Transverse colon (tissue), 4 donors: ENCODE results near the gene TGFB2. TPM values are rescaled to one million over a fixed set of nuclear protein-coding genes. Genes with fewer than 3 reads are reported as not detected.

Experiments
- DNase-seq: peaks from one replicate; pipeline ENCODE4 v3.0.0-alpha.2; 2019
- H3K27ac ChIP-seq, 4 donors: fragments of 200-600 bp; sonication (generic); 2 replicates each; pipeline ENCODE4 v1.5.1; 2016 to 2018; ENCODE audit warnings: inconsistent platforms in 4 of 4
- H3K27me3 ChIP-seq: fragments of 200-600 bp; sonication (generic); 2 replicates; pipeline ENCODE4 v1.5.1; 2017; ENCODE audit warnings: inconsistent platforms
- H3K36me3 ChIP-seq, 4 donors: fragments of 200-600 bp; sonication (generic); 2 replicates each; pipeline ENCODE4 v1.5.1; 2017 to 2019; ENCODE audit warnings: inconsistent platforms in 4 of 4
- H3K4me1 ChIP-seq, 4 donors: fragments of 200-600 bp; sonication (generic); 2 replicates each; pipeline ENCODE4 v1.5.1; 2017 to 2020; ENCODE audit warnings: inconsistent platforms in 4 of 4
- H3K4me3 ChIP-seq, 4 donors: fragments of 200-600 bp; sonication (generic); 1 replicate in 1 of 4; 2 replicates in 3 of 4; pipeline versions ENCODE4 v1.5.1 to v1.6.1; 2017 to 2019; ENCODE audit warnings: inconsistent platforms in 4 of 4
- H3K9me3 ChIP-seq, 2 donors: fragments of 200-600 bp; sonication (generic); 2 replicates each; pipeline ENCODE4 v1.5.1; 2017 to 2019; ENCODE audit warnings: inconsistent platforms in 2 of 2
- EP300 ChIP-seq: sonication (generic); formaldehyde crosslinking; IDR thresholded peaks from one replicate; pipeline ENCODE4 v1.6.1; 2017; ENCODE audit warnings: antibody characterized with exemption, low read depth
- POLR2A ChIP-seq: fragments of 450-650 bp; IDR thresholded peaks from one replicate; pipeline ENCODE4 v1.6.1; 2016; ENCODE audit warnings: antibody characterized with exemption, mild to moderate bottlenecking, moderate library complexity
- POLR2AphosphoS5 ChIP-seq, 3 donors: sonication (generic); formaldehyde crosslinking; IDR thresholded peaks; one replicate each; pipeline ENCODE4 v1.6.1; 2016; ENCODE audit warnings: antibody characterized with exemption in 3 of 3
- WGBS, 2 donors: methylation state at CpG; one replicate each; pipeline ENCODE4 v1.1.5; 2018; ENCODE audit warnings: low coverage in 1 of 2; 5-methylcytosine and 5-hydroxymethylcytosine counted together
- in situ Hi-C, 4 donors: fragments of 200-750 bp; cut with MboI; loops; one replicate each; pipeline versions ENCODE4 v1.15.0 to v1.15.1; 2017; ENCODE audit warnings: low sequenced_read_pairs in 3 of 4, low pct_ligation_motif_present in 1 of 4, low pct_unique_long_range_greater_than_20kb in 1 of 4
- intact Hi-C: fragments of 100-400 bp; cut with DNase I; formaldehyde crosslinking; loops from one replicate; pipeline ENCODE4 v1.15.1; 2023; ENCODE audit warnings: low total_unique reads
- total RNA-seq, 4 donors: library from RNA; depleted of rRNA; stranded (reverse); fragments of >200 nt; gene quantifications; one replicate each; pipeline ENCODE4 v1.1.0, GENCODE V29; 2016
- TF ChIP-seq, protein P1 (sequence below), 5 experiments: fragments of 200-600 bp in 3 of 5; fragments of 450-650 bp in 2 of 5; sonication (generic) in 3 of 5; IDR thresholded peaks; 1 replicate in 2 of 5; 2 replicates in 3 of 5; pipeline ENCODE4 v1.5.1; 2016 to 2017; ENCODE audit warnings: antibody characterized with exemption in 5 of 5, inconsistent platforms in 3 of 5, mild to moderate bottlenecking in 2 of 5, moderate library complexity in 1 of 5

Gene TGFB2
- total RNA-seq, 4 donors from 2014 or later, result 0.41 to 2.2 (median 1.1) TPM

DNA sequence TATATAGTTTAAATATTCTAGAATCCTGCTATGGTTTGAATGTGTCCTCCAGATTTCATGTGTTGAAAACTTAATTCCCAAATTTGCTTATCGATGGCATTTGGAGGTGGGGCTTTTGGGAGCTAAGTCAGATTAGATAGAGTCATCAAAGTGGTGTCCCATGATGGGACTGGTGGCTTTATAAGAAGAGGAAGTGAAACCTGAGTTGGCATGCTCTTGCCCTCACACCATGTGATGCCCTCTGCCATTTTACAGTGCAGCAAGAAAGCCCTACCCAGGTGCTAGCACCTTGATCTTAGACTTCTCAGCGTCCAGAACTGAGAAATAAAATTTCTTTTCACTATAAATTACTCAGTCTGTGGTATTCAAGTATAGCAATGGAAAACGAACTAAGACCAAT is 111.3 kb downstream of the TGFB2 start:
- H3K4me3 ChIP-seq, result no peak overlapping the region
- no peak for DNase-seq
- H3K4me1 ChIP-seq, result peaks cover 0 to 16% (median 9%) of the 10 kb centered on the region in 4 donors
- in situ Hi-C loops (loop anchor here in 1 of 4 donors (10.0 kb wide), 1 partner anchor 58 kb away; no protein-coding TSS in a partner anchor), intact Hi-C loops (no loop called here)
- H3K36me3 ChIP-seq, result no peaks in the 10 kb centered on the region
- TF ChIP-seq POLR2AphosphoS5 (IDR thresholded peaks at IDR 0.05) (no peak), EP300 (no peak), POLR2A (no peak)
- TF ChIP-seq, protein P1, sequence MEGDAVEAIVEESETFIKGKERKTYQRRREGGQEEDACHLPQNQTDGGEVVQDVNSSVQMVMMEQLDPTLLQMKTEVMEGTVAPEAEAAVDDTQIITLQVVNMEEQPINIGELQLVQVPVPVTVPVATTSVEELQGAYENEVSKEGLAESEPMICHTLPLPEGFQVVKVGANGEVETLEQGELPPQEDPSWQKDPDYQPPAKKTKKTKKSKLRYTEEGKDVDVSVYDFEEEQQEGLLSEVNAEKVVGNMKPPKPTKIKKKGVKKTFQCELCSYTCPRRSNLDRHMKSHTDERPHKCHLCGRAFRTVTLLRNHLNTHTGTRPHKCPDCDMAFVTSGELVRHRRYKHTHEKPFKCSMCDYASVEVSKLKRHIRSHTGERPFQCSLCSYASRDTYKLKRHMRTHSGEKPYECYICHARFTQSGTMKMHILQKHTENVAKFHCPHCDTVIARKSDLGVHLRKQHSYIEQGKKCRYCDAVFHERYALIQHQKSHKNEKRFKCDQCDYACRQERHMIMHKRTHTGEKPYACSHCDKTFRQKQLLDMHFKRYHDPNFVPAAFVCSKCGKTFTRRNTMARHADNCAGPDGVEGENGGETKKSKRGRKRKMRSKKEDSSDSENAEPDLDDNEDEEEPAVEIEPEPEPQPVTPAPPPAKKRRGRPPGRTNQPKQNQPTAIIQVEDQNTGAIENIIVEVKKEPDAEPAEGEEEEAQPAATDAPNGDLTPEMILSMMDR (IDR thresholded peaks at IDR 0.05), result no peak
- no peak overlapping the region for H3K27ac ChIP-seq
- WGBS, 2 donors, result 68 to 69% methylated on average over 2 to 3 of the region's 3 CpGs
- no peaks in the 10 kb centered on the region for H3K9me3 ChIP-seq
- H3K27me3 ChIP-seq, result no peaks in the 10 kb centered on the region

DNA sequence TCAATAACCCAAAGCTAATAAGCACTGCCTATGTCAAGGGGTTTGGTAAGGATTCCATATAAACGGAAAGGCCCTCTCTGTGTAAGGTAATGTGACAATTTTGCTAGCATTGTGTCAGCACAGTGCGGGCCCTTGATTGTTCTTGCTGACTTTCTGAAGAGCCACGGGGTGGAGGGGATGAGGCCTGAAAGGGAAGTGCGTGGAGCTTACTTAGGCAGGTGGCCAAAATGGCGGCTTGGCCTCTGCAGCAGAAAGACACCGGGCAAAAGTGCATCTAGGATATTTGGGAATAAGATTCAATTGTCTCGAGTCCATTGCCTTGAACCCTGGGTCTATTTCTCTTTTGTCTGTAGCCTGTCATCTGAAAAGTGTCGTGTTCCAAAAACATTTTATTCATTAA is 114.3 kb downstream of the TGFB2 start:
- intact Hi-C loops (no loop called here), in situ Hi-C loops (loop anchor here in 1 of 4 donors (10.0 kb wide), 1 partner anchor 55 kb away; no protein-coding TSS in a partner anchor)
- DNase-seq, result no peak
- WGBS, 2 donors, result 51 to 69% methylated on average over 3 to 8 of the region's 8 CpGs
- Histone ChIP-seq H3K9me3 (no peaks in the 10 kb centered on the region), H3K27me3 (no peaks in the 10 kb centered on the region), H3K36me3 (no peaks in the 10 kb centered on the region), H3K4me3 (no peak overlapping the region), H3K27ac (peak overlapping the region in 3 of 4 donors; percentile 54 to 77 (median 56)), H3K4me1 (peaks cover 0 to 16% (median 9%) of the 10 kb centered on the region in 4 donors)
- TF ChIP-seq POLR2A (no peak), POLR2AphosphoS5 (IDR thresholded peaks at IDR 0.05) (no peak), EP300 (no peak)
- TF ChIP-seq, protein P1 (IDR thresholded peaks at IDR 0.05), result no peak

DNA sequence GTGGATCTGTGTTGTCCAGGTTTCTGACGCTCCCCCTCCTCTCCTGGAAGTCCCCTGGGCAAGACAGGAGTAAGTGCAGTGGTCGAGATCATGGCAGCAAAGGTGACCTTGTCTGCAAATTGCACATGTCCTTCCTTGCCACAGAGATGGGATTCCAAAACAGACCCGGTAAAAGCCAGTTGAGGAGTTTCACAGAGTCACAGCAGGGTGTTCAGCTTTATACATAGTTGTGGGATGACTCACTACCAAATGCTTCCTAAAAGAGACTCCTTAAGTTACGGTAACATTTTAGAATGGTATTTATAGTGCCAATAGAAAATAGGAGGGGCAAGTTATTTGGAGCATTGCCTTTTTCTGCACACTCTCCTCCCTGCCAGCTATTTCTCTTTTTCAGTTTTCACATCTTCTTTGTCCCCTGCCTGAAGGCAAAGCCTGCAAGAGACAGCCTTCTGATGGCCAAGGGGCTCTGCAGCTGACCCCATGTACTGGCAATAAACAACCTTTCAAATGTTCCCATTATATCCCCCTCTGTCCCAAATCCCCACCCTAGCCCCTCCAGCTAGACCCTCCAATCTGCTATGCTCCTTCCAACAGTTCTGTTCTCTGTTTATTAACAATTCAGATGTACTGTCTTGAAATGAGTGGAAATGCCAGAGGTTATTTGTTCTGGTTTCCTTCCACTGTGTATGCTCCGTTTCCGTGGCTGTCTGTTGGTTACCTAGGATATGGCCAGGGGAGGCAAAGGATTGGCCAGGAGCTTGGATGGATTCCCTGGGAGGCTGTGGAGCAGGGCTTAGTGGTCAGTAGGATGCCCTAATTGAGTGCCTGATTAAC is 115.0 kb downstream of the TGFB2 start:
- in situ Hi-C loops, result loop anchor here in 1 of 4 donors (10.0 kb wide), 1 partner anchor 55 kb away; no protein-coding TSS in a partner anchor
- 21 to 40% methylated on average over 1 to 6 of the region's 6 CpGs for WGBS, 2 donors
- no peak overlapping the region for H3K4me3 ChIP-seq
- intact Hi-C loops, result no loop called here
- H3K36me3 ChIP-seq, result no peaks in the 10 kb centered on the region
- H3K4me1 ChIP-seq, result peaks cover 0 to 16% (median 9%) of the 10 kb centered on the region in 4 donors
- no peaks in the 10 kb centered on the region for H3K27me3 ChIP-seq
- TF ChIP-seq, protein P1 (IDR thresholded peaks at IDR 0.05), result no peak
- TF ChIP-seq EP300 (no peak), POLR2AphosphoS5 (IDR thresholded peaks at IDR 0.05) (no peak), POLR2A (no peak)
- no peaks in the 10 kb centered on the region for H3K9me3 ChIP-seq
- DNase-seq, result no peak
- H3K27ac ChIP-seq, result peak overlapping the region; percentile 28 to 77 (median 55)

DNA sequence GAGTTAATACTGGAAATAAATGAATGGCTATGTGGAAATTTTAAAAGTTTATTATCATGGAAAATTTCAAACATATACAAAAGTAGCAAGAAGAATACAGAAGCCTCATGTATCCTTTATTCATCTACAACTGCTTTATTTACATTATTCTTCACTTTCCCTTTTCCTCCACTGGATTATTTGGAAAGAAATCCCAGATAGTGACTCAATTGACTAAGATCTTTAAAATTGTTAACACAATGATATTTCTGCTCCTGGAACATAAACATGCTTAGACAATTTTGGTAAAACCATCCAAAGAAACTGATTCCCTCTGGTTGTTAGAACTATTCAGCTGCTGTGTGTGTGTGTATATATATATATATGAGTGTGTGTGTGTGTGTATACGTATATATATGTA is 116.2 kb downstream of the TGFB2 start:
- 22 to 45% methylated on average over 1 of the region's 1 CpG for WGBS, 2 donors
- Histone ChIP-seq H3K9me3 (no peaks in the 10 kb centered on the region), H3K4me3 (no peak overlapping the region), H3K27ac (no peak overlapping the region), H3K4me1 (peaks cover 0 to 16% (median 9%) of the 10 kb centered on the region in 4 donors), H3K36me3 (no peaks in the 10 kb centered on the region), H3K27me3 (no peaks in the 10 kb centered on the region)
- intact Hi-C loops, result no loop called here
- no peak for TF ChIP-seq EP300
- TF ChIP-seq POLR2A, result no peak
- TF ChIP-seq, protein P1 (IDR thresholded peaks at IDR 0.05), result no peak
- TF ChIP-seq POLR2AphosphoS5 (IDR thresholded peaks at IDR 0.05), result no peak
- in situ Hi-C loops, result no loop called here
- no peak for DNase-seq
